Natural killer cell (primary cell): ENCODE results near the gene KRT3. TPM values are rescaled to one million over a fixed set of nuclear protein-coding genes. Genes with fewer than 3 reads are reported as not detected.

Source experiments
- ATAC-seq, 3 donors: fragments of 150-1000 bp in 2 of 3; fragments of 200-7000 bp in 1 of 3; cut with Tn5 transposase; 1 replicate in 1 of 3; 2 replicates in 2 of 3; pipeline ENCODE4 v1.10.0; 2021; ENCODE audit warnings: mild to moderate bottlenecking in 2 of 3, moderate library complexity in 2 of 3
- DNase-seq, 2 donors: peaks; one replicate each; pipeline versions ENCODE4 v3.0.0 to v3.0.0-alpha.2; 2013 to 2021; ENCODE audit warnings: mixed read lengths in 1 of 2
- H3K27ac ChIP-seq: one replicate; pipeline ENCODE4 v1.5.1; 2013; ENCODE audit warnings: mild to moderate bottlenecking, low read length
- H3K27me3 ChIP-seq: one replicate; pipeline ENCODE4 v1.6.1; 2013; ENCODE audit warnings: low read length; ENCODE audit not compliant: control insufficient read depth, insufficient read depth
- H3K36me3 ChIP-seq: one replicate; pipeline ENCODE4 v1.6.1; 2013; ENCODE audit warnings: low read length; ENCODE audit not compliant: control insufficient read depth, insufficient read depth
- H3K4me1 ChIP-seq: one replicate; pipeline ENCODE4 v1.6.1; 2013; ENCODE audit warnings: low read length; ENCODE audit not compliant: control insufficient read depth, insufficient read depth
- H3K4me3 ChIP-seq: one replicate; pipeline ENCODE4 v1.5.1; 2013; ENCODE audit warnings: low read length
- H3K9me3 ChIP-seq: one replicate; pipeline ENCODE4 v1.6.1; 2013; ENCODE audit warnings: low read length; ENCODE audit not compliant: control insufficient read depth, insufficient read depth
- H3K27ac Mint-ChIP-seq, 2 donors: one replicate each; pipeline ENCODE4 v1.8.0; 2022; ENCODE audit warnings: mild to moderate bottlenecking in 2 of 2, mixed read lengths in 2 of 2, moderate library complexity in 1 of 2
- H3K27me3 Mint-ChIP-seq, 2 donors: one replicate each; pipeline ENCODE4 v1.8.0; 2022; ENCODE audit warnings: low read depth in 2 of 2, mixed read lengths in 2 of 2
- H3K36me3 Mint-ChIP-seq: one replicate; pipeline ENCODE4 v1.8.0; 2022; ENCODE audit warnings: mixed read lengths
- H3K4me1 Mint-ChIP-seq, 2 donors: one replicate each; pipeline ENCODE4 v1.8.0; 2022; ENCODE audit warnings: mixed read lengths in 2 of 2
- H3K4me3 Mint-ChIP-seq: one replicate; pipeline ENCODE4 v1.8.0; 2022; ENCODE audit warnings: mild to moderate bottlenecking, moderate library complexity, mixed read lengths
- H3K9me3 Mint-ChIP-seq, 2 donors: one replicate each; pipeline ENCODE4 v1.8.0; 2022; ENCODE audit warnings: mixed read lengths in 2 of 2
- WGBS: methylation state at CpG from one replicate; pipeline ENCODE4 v1.1.7; 2013; ENCODE audit warnings: missing lambda C conversion rate; ENCODE audit not compliant: insufficient coverage; 5-methylcytosine and 5-hydroxymethylcytosine counted together
- intact Hi-C: fragments of 100-400 bp; cut with micrococcal nuclease; formaldehyde crosslinking; loops from one replicate; pipeline ENCODE4 v1.14.2; 2022
- total RNA-seq, 4 donors: library from RNA; stranded (reverse); fragments of 120-200 nt in 1 of 4; gene quantifications; one replicate each; pipeline versions ENCODE4 v1.2.3 to v1.2.4, GENCODE V29; 2013 to 2022
- TF ChIP-seq, protein P1 (sequence below): fragments of 200-600 bp; IDR thresholded peaks from one replicate; pipeline ENCODE4 v1.8.0; 2022; ENCODE audit warnings: antibody characterized with exemption

Gene KRT3
- total RNA-seq, 3 donors from 2014 or later (not counting 1 experiment from before 2014, with no cell fraction given), result not detected

DNA sequence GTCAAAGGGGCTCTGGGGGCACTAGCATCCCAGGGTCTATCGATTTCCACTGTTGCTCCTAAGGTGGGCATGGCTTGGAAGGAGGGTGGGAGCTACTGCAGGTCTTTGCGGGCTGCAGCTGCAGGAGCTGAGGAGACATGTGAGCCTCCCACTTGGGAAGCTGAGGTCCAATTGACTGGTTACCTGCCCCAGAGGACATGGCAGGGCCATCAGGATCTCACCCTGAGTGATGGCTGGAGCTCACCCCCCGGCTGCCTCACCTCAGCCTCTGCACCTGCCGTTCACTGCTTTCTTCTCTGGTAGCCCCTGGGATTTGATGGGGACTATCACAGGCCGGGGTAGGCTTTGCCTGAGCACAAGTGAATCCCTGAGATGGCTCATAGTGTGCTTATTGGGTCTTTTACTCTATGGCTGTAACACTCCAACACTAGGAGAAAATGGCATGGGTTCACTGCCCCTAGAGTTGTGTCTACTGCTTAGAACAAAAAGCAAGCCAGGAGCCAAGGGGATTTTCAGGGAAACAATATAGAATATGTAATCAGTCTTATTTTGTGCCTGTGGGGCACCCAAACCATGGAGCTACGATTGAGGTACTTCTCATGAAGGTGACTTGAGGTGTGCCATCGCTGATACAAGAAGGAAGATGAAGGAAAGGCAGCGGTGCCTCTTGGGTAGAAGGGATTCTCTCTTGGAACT lies 21.2 kb upstream of the KRT3 start:
- H3K4me3 Mint-ChIP-seq, result no peak overlapping the region

DNA sequence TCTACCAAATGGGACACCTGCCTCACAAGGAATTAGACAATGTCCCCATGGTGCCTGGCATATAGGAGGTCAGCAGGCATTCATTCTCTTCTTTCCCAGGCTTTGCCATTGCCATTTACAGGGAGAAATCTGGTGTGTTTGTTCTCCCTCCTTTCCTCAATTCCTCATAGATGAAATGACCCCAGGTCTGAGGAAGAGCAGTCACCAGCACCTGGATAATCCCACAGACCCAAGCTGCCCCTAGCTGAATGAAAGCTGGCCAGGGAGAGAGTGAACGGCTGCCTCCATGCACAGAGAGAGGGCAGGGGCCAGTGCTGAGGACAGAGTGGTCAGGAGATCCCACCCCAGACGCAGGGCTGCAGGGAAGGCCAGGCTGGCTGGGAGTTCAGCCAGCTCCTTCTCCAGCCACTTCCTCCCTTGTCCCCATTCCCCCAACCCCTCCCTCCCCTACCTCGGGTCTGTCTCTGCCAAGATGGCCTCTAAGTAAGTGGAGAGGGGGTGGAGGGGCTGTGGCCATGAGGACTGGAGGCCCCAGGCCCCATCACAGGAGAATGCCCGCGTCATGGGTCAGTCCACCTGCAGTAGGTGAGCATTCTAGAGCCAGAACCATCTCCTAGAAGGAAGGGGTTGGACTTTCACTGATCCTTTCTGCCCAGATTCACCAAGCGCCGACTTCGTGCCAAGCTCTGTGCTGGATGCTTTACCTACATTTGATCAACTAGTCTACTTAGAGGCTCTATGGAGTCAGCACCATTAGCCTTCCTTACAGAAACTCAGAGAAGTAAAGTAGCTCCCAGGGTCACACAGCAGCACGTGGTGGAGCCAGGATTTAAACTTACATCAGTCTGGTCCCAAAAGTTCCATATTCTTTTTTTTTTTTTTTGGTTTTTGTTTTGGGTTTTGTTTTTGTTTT lies 20.0 kb upstream of the KRT3 start:
- ATAC-seq (no peak), DNase-seq (no peak)
- Histone ChIP-seq H3K4me1 (no peaks in the 10 kb centered on the region), H3K9me3 (no peaks in the 10 kb centered on the region), H3K27me3 (no peaks in the 10 kb centered on the region), H3K27ac (no peak overlapping the region), H3K36me3 (no peaks in the 10 kb centered on the region), H3K4me3 (no peak overlapping the region)
- 88% methylated on average over 8 of the region's 9 CpGs for WGBS
- Mint-ChIP-seq H3K27me3 (peaks cover 9 to 20% of the 10 kb centered on the region in 2 donors), H3K27ac (no peak overlapping the region), H3K4me1 (peaks cover 4 to 20% of the 10 kb centered on the region in 2 donors), H3K36me3 (no peaks in the 10 kb centered on the region), H3K4me3 (no peak overlapping the region), H3K9me3 (no peaks in the 10 kb centered on the region)
- intact Hi-C loops, result no loop called here
- TF ChIP-seq, protein P1, sequence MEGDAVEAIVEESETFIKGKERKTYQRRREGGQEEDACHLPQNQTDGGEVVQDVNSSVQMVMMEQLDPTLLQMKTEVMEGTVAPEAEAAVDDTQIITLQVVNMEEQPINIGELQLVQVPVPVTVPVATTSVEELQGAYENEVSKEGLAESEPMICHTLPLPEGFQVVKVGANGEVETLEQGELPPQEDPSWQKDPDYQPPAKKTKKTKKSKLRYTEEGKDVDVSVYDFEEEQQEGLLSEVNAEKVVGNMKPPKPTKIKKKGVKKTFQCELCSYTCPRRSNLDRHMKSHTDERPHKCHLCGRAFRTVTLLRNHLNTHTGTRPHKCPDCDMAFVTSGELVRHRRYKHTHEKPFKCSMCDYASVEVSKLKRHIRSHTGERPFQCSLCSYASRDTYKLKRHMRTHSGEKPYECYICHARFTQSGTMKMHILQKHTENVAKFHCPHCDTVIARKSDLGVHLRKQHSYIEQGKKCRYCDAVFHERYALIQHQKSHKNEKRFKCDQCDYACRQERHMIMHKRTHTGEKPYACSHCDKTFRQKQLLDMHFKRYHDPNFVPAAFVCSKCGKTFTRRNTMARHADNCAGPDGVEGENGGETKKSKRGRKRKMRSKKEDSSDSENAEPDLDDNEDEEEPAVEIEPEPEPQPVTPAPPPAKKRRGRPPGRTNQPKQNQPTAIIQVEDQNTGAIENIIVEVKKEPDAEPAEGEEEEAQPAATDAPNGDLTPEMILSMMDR, result no peak

More for the DNA sequence above, 21.2 kb upstream of the KRT3 start:
- Mint-ChIP-seq H3K9me3 (no peaks in the 10 kb centered on the region), H3K36me3 (no peaks in the 10 kb centered on the region), H3K4me1 (peaks cover 4 to 20% of the 10 kb centered on the region in 2 donors), H3K27ac (no peak overlapping the region), H3K27me3 (peaks cover 9 to 20% of the 10 kb centered on the region in 2 donors)
- no peak overlapping the region for H3K4me3 ChIP-seq
- DNase-seq, result no peak
- intact Hi-C loops, result no loop called here
- no peaks in the 10 kb centered on the region for H3K9me3 ChIP-seq
- no peak for ATAC-seq
- no peaks in the 10 kb centered on the region for H3K36me3 ChIP-seq
- TF ChIP-seq, protein P1, result no peak
- 89% methylated on average over 8 of the region's 8 CpGs for WGBS
- H3K27me3 ChIP-seq, result no peaks in the 10 kb centered on the region
- no peak overlapping the region for H3K27ac ChIP-seq
- H3K4me1 ChIP-seq, result no peaks in the 10 kb centered on the region

DNA sequence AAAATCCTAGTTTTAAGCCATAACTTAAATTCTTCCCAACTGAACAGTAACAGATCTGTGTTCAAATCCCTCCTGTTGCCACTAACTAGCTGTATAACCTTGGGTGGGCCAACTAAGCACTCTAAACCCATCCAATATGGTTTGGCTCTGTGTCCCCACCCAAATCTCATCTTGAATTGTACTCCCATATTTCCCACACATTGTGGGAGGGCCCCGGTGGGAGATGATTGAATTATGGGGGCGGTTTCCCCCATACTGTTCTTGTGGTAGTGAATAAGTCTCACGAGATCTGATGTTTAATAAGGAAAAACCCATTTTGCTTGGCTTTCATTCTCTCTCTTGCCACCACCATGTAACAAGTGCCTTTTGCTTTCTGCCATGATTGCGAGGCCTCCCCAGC lies 19.2 kb upstream of the KRT3 start:
- Histone ChIP-seq H3K36me3 (no peaks in the 10 kb centered on the region), H3K27ac (no peak overlapping the region), H3K4me3 (no peak overlapping the region), H3K27me3 (no peaks in the 10 kb centered on the region), H3K9me3 (no peaks in the 10 kb centered on the region), H3K4me1 (no peaks in the 10 kb centered on the region)
- DNase-seq (no peak), ATAC-seq (no peak)
- H3K4me1 Mint-ChIP-seq, result peaks cover 4 to 14% of the 10 kb centered on the region in 2 donors
- WGBS, result 90% methylated on average over 2 of the region's 4 CpGs
- TF ChIP-seq, protein P1, result no peak
- H3K27ac Mint-ChIP-seq, result no peak overlapping the region
- no peaks in the 10 kb centered on the region for H3K36me3 Mint-ChIP-seq
- no peaks in the 10 kb centered on the region for H3K9me3 Mint-ChIP-seq
- H3K4me3 Mint-ChIP-seq, result no peak overlapping the region
- intact Hi-C loops, result no loop called here
- H3K27me3 Mint-ChIP-seq, result peaks cover 11 to 20% of the 10 kb centered on the region in 2 donors
